Measurements from ENCODE around the gene ADARB2. TPM values are rescaled to one million over a fixed set of nuclear protein-coding genes. Genes with fewer than 3 reads are reported as not detected.

ADARB2 gene
- total and polyA plus RNA-seq, 2 experiments from 2014 or later, result 2.0 to 5.0 TPM

DNA sequence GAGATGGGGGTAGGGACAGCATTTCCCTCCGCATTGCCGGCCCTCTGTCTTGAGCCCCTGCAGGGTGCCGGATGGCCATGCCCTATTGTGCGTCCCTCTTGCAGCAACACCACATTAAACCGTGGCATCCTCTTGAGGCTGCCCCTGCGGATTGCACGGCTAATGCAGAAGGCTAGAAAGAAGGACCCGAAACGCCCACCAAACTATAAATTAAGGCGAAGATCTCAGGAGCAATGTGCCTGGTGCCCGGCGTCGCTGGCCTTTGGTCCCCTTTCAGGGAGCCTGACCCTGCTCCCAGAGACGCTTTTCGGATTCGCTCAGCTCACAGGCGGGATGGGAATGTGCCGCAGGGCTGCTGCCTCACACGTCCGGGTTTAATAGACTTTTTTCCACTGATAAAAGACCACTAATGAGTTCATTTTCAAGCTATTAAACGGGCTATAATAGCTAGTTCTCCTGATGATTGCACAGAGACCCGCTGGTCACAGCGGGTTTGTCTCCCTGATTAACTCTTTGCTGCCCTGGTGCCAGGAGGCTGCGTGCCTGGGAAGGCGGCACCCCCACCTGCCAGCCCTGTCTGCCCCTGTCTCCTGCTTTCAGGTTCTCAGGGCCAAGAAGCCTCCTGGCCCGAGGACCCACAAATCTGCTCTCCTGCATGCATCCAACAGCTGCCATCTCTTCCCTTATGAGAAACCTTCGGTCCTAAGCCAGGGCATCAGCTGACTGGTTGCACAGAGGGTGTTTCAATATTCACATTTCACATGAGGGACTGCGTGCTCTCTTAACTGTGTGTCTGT lies 128.3 kb downstream of the ADARB2 start:
- H2AFZ ChIP-seq, result no peak overlapping the region
- H3K27me3 ChIP-seq (ENCODE audit: insufficient read depth), result no peaks in the 10 kb centered on the region
- no peaks in the 10 kb centered on the region; the same call in 1 of the 2 replicates for H4K20me1 ChIP-seq (replicated peaks; ENCODE audit: insufficient read depth)
- Mint-ChIP-seq H3K4me3 (peak overlapping the region; percentile 73), H3K27me3 (ENCODE audit: insufficient read depth, low read depth, poor library complexity) (peaks cover 27% of the 10 kb centered on the region), H3K9me3 (no peaks in the 10 kb centered on the region), H3K36me3 (ENCODE audit: low read depth) (no peaks in the 10 kb centered on the region), H3K27ac (no peak overlapping the region), H3K4me1 (peaks cover 51% of the 10 kb centered on the region)
- DNase-seq (ENCODE audit: low spot score), result peak; percentile 68
- no peak for TF ChIP-seq POLR2AphosphoS5 (IDR thresholded peaks at IDR 0.05; ENCODE audit: low read depth)
- no peak for TF ChIP-seq EZH2phosphoT487 (IDR thresholded peaks at IDR 0.05; ENCODE audit: unreplicated experiment)
- TF ChIP-seq NANOG (IDR thresholded peaks at IDR 0.05; ENCODE audit: borderline replicate concordance), result no peak
- TF ChIP-seq CREB1 (CRISPR knock-in tag; IDR thresholded peaks at IDR 0.05; ENCODE audit: low read depth), result no peak
- TF ChIP-seq ZNF331 (CRISPR knock-in tag; IDR thresholded peaks at IDR 0.05; ENCODE audit: low read depth), result no peak
- TF ChIP-seq, protein P1, sequence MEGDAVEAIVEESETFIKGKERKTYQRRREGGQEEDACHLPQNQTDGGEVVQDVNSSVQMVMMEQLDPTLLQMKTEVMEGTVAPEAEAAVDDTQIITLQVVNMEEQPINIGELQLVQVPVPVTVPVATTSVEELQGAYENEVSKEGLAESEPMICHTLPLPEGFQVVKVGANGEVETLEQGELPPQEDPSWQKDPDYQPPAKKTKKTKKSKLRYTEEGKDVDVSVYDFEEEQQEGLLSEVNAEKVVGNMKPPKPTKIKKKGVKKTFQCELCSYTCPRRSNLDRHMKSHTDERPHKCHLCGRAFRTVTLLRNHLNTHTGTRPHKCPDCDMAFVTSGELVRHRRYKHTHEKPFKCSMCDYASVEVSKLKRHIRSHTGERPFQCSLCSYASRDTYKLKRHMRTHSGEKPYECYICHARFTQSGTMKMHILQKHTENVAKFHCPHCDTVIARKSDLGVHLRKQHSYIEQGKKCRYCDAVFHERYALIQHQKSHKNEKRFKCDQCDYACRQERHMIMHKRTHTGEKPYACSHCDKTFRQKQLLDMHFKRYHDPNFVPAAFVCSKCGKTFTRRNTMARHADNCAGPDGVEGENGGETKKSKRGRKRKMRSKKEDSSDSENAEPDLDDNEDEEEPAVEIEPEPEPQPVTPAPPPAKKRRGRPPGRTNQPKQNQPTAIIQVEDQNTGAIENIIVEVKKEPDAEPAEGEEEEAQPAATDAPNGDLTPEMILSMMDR (conservative IDR thresholded peaks at IDR 0.05; ENCODE audit: low read depth in 2 of 2), result no peak
- no peak for TF ChIP-seq STAT1 (IDR thresholded peaks at IDR 0.05; ENCODE audit: unreplicated experiment)
- TF ChIP-seq JUNB (IDR thresholded peaks at IDR 0.05; ENCODE audit: unreplicated experiment), result no peak
- TF ChIP-seq, protein P2, sequence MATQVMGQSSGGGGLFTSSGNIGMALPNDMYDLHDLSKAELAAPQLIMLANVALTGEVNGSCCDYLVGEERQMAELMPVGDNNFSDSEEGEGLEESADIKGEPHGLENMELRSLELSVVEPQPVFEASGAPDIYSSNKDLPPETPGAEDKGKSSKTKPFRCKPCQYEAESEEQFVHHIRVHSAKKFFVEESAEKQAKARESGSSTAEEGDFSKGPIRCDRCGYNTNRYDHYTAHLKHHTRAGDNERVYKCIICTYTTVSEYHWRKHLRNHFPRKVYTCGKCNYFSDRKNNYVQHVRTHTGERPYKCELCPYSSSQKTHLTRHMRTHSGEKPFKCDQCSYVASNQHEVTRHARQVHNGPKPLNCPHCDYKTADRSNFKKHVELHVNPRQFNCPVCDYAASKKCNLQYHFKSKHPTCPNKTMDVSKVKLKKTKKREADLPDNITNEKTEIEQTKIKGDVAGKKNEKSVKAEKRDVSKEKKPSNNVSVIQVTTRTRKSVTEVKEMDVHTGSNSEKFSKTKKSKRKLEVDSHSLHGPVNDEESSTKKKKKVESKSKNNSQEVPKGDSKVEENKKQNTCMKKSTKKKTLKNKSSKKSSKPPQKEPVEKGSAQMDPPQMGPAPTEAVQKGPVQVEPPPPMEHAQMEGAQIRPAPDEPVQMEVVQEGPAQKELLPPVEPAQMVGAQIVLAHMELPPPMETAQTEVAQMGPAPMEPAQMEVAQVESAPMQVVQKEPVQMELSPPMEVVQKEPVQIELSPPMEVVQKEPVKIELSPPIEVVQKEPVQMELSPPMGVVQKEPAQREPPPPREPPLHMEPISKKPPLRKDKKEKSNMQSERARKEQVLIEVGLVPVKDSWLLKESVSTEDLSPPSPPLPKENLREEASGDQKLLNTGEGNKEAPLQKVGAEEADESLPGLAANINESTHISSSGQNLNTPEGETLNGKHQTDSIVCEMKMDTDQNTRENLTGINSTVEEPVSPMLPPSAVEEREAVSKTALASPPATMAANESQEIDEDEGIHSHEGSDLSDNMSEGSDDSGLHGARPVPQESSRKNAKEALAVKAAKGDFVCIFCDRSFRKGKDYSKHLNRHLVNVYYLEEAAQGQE (IDR thresholded peaks at IDR 0.05; ENCODE audit: unreplicated experiment), result no peak
- TF ChIP-seq EZH2 (IDR thresholded peaks at IDR 0.05; ENCODE audit: low read depth, unreplicated experiment), result no peak
- no peaks in the 10 kb centered on the region for H3K79me2 ChIP-seq (replicated peaks; ENCODE audit: insufficient read depth)
- H3F3A ChIP-seq (replicated peaks; ENCODE audit: low read depth), result no peaks in the 10 kb centered on the region
- H3K27ac ChIP-seq (ENCODE audit: low read depth), result no peak overlapping the region
- no peaks in the 10 kb centered on the region for H3K36me3 ChIP-seq (ENCODE audit: insufficient read depth)
- H3K9me2 ChIP-seq (ENCODE audit: insufficient read depth), result no peaks in the 10 kb centered on the region
- H3K4me1 ChIP-seq (ENCODE audit: insufficient read depth), result peaks cover 14% of the 10 kb centered on the region
- peak overlapping the region; percentile 72 for H3K4me2 ChIP-seq
- peak; percentile 79 for ATAC-seq
- H3K4me3 ChIP-seq, result peak overlapping the region; percentile 44
